RCC 7860 (cell line): Measurements from ENCODE around the gene TNFRSF18.
A peak's percentile ranks its signal among the peaks of the same experiment; 100 is the strongest.
"Not testable (repeated sequence)": the region's sequence is repeated elsewhere in the genome, so short reads cannot be mapped to it uniquely, and the experiment has no call there.

Experiments used
- DNase-seq: peaks from one replicate; pipeline ENCODE4 v3.0.0-alpha.2; 2015; ENCODE audit warnings: low spot score
- FAIRE-seq: peaks from 2 replicates; lab custom pipeline; 2012; peaks lifted over from hg19 to GRCh38; lab: Jason Lieb, UNC

Gene TNFRSF18

DNA sequence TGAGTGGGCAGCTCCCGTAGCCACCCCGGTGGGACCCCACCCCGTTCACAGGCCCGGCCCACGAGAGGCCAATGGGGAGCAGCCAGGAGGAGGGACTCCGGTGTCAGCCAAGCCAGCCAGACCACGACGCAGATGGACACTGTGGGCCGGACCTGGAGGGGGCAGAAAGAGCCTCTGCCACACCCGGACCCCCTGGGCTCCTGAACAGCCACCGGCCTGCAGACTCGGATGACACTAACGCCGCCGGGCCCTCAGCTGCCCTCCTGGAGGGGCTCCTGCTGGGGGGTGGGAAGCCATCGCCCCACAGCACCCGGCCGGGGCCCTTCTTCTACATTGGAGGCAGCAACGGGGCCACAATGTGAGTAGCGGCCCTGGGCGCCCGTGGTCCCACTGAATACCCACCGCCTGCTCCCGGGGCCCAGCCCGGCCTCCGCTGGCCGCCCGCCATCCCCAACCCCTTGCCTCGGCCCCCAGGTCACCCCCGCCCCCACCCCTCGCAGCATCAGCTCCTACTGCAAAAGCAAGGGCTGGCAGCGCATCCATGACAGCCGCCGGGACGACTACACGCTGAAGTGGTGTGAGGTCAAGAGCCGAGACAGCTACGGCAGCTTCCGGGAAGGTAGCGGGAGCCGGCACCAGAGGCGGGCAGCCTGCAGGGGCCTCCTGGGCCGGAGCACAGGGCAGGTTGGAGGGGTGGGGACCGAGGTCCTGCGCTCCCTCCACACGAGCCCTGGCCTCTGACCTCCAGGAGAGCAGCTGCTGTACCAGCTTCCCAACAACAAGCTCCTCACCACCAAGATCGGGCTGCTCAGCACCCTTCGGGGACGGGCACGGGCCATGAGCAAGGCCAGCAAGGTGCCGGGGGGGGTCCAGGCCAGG, 26.2 kb downstream of the TNFRSF18 start:
- no peak for DNase-seq
- no peak for FAIRE-seq

DNA sequence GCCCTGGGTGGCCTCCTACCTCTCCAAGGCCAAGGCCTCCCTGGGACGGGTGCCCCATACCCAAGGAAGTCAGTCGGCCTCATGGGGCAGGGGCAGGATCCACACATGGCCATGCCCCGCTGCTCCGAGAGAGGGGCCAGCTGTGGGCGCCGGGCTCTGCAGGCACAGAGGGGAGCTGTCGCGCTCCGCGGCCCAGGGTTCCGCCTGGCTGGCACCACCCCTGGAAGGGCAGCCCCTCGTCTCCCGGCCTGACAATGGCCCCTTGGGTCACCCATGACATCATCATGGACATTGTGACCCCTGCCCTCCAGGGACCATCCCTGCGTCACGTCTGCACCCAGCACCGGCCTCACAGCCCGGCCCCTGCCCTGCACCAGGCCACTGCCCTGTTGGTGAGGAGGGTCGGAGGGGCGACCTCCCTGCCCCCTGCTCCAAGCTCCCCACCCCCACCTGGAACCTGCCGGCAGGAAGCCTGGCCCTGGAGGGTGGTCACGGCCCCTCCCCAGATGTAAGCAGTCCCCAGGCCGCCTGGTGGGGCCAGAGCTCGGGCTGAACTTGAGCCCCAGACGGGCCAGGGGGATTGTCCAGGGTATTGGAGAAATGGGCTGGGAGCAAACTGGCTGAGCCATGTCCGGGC, 26.9 kb downstream of the TNFRSF18 start:
- DNase-seq = no peak
- no peak for FAIRE-seq

- FAIRE-seq (no peak), DNase-seq (no peak)
Observed at GRCh38 chr1:1178794-1179331, 27.5 kb downstream of the TNFRSF18 start.

DNA sequence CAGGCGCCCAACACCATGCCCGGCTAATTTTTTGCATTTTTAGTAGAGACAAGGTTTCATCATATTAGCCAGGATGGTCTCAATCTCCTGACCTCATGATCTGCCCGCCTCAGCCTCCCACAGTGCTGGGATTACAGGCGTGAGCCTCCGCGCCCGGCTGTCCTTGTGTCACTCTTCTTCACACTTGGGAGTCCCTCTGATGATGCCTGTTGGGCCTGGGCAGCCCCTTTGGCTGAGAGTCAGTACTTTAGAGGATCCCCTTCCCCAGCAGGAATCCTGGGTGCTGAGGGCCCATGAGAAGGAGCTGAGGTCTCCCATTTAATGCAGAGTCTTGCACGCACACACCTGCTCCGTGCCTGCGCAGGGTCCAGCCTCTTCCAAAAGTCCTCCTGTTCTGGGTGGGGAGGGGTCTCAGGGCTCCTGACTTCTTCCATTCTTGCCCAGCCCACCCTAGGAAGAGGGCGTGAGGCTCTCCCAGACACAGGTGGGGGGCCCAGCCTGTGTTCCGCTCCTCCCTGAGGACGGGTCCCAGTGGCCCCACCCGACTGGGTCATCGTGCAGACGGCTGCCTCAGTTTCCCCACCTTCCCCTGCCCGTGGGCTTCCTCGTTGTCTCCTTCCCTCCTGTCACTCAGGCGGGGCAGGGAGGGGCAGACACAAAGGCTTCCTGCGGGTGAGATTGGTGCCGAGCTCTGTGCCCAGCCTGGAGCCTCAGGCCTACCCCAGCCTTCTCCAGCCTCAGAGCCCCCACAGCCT, 28.8 kb downstream of the TNFRSF18 start:
- FAIRE-seq = no peak
- no peak for DNase-seq

- FAIRE-seq (no peak), DNase-seq (no peak)
Observed at GRCh38 chr1:1176931-1177330, 29.5 kb downstream of the TNFRSF18 start.

DNA sequence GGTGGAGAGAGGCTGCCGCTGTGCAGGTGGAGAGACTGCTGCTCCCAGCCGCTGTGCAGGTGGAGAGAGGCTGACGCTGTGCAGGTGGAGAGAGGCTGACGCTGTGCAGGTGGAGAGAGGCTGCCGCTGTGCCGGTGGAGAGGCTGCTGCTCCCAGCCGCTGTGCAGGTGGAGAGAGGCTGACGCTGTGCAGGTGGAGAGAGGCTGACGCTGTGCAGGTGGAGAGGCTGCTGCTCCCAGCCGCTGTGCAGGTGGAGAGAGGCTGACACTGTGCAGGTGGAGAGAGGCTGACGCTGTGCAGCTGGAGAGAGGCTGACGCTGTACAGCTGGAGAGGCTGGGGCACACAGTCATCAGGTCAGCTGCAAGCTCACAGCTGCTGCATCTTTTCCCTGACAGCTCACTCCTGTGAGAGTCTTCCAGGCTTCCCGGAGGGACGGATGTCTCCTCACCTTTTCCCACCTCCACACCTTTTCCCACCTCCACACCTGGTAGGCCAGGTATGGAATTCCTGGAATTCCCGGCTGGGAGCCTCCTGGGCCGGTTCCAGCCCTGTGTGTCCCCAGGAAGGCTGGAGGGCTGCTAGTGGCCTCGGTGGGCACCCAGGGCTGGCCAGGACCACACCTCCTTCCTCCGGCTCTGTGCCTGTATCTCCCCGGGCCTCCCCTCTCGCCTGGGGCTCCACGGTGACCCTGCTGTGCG, 30.2 kb downstream of the TNFRSF18 start:
- not testable (repeated sequence) for FAIRE-seq, DNase-seq

GRCh38 chr1:1175221-1176062, 30.9 kb downstream of the TNFRSF18 start:
- FAIRE-seq = no peak
- DNase-seq = no peak

DNA sequence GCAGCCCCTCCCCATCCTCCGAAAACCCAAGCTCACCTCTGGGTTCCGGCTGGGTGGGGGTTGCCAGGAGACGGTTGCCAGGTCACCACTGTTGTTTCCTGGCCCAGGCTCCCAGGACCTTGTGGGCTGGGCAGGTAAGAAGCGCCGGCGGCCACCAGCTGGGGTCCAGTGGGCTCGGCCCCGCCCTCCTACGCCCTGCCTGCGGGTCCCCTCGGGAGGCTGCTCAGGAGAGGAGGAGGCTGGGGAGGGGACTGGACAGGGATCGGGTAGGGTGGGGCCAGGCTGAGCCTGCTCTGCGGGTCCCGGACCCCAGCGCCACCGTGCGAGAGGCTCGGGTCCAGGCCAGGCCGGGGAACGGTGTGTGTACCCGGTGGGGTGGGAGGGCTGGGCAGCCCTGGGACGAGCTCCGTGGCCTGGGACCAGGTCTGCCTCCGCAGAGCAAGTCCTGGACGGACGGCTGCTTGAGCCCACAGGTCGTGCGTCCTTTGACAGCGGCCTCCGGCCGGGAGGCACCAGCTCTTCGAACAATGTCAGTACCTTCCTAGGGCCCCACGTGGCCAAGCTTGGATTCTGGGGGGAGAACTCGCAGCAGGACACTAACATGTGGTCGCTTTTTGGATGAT, 32.5 kb downstream of the TNFRSF18 start, which contains the start of gene TTLL10:
Gene TTLL10, plus strand, starts transcription at position 88 of the 623 bp plus-strand sequence. CDS start 5,336 bp downstream, outside the sequence.
- DNase-seq (no peak), FAIRE-seq (no peak)

- FAIRE-seq (no peak), DNase-seq (no peak)
Observed at GRCh38 chr1:1173061-1173792, 33.2 kb downstream of the TNFRSF18 start.

GRCh38 chr1:1171546-1172340, 34.6 kb downstream of the TNFRSF18 start:
- FAIRE-seq (no peak), DNase-seq (no peak)

DNA sequence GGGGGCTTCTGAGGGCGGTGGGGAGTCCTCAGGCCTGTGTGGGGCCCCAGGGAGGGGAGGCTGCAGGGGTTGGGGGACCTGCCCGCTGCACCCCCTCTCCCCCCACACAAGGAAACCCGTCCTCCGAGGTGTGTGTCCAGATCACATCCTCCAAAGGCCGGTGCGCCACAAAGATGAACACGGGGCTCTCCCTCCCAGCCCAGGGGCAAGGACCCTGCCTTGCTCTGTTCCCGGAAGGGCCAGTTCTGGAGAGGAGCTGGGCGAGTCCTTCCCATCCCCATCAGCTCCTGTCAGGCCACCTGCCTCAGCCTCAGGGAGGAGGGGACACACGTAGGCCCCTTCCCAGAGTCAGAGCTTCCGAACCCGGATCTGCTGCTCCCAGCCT, 35.2 kb downstream of the TNFRSF18 start:
- DNase-seq (no peak), FAIRE-seq (no peak)

DNA sequence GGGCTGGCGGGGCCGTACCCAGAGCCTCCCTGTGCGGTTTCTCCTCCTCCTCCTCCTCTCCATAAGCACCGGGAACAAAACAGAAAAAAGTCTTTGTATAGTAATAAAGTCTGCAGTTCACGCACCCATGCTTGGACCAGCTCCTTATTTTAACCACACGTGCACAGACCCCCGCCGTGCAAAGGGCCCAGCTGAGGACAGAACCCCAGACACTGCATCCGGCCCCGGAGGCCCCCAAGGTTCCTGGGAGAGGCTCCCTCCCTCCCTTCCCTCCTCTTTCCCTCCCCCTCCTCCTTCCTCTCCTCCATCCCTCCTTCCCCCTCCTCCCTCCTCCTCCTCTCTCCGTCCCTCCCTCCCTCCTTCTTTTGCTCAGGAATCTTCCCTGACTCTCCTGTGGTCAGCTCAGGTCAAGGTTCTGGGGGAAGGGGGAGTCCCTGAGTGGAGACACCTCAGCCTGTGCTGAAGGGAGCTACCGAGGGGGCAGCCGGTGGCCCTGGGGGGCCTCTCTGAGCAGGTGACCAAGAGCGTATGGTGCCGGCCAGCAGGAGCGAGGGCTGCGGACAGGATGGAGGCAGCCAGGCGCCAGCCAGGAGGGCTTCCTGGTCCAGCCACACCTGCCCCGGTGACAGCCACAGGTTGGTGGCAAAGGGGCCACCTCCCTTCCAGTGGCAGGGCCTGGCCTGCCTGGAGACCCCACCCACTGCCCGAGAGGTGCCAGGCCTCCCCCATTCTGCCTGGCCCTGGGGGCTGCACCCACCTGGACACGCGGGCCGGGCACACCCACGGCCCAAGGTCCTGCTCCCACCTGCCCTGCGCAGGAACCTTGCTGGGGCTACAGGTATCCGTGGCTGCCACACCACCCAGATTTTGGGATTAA, 35.9 kb downstream of the TNFRSF18 start:
- FAIRE-seq = no peak
- DNase-seq = peak; percentile 21

DNA sequence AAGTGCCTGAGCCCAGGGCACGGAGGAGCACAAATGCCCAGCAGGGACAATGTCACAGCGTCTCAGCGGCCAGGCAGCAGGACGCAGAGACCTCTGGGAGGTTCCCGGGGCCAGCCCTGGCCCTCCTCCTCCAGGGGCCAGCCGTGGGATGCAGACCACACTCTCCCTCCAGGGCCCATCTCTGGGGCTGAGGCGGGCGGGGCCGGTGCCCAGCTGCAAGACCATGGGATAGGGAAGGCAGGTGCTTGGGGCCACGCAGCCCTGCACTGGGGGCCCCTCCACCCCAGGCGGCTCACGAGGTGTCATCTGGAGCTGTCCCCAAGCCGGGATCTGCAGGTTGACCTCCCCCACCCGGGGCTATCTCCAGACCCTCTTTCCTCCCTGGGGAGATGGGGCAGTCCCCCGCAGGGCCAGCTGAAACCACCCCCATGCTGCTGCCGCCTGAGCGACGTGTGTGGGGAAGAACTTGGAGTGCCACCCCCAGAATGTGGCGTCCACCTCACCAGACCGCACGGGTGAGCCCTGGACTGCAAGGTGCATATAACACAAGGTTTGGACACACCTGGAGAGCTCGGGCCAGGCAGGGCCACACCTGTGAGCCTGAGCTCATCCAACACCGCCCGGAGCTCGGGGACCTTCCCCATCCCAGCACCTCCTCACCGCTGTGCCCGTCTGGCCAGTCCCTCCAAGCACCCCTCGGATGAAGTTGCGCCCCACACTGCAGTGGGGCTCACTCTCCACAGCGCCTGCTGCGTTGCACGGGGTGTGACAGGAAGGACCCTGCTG, 36.8 kb downstream of the TNFRSF18 start:
- no peak for FAIRE-seq
- no peak for DNase-seq

GRCh38 chr1:1168451-1169411, 37.7 kb downstream of the TNFRSF18 start:
- FAIRE-seq (no peak), DNase-seq (no peak)
